ENCODE measurements around the gene TENT5D. TPM values are rescaled to one million over a fixed set of nuclear protein-coding genes. Genes with fewer than 3 reads are reported as not detected.

The TENT5D gene
- total RNA-seq, 1 donor from 2014 or later: not detected

DNA sequence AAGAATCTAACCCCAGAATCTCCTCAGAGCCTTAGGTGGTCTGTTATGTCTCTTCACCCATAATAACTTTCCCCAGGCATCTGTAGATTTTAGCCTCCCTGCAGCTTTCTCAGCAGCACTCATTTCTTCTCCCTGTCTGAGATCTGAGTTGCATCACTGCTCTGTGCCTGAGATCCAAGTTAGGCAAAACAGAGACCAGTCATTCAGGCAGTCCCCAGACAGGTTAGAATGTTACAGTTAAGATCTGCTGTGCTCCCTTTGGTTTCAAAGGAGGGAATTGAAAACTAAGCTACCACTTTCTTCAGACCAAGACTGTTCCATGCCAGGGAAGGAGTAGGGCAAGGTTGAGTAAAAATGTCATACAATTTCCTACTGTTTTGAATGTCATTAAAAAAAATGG is 65.3 kb downstream of the TENT5D start:
- Mint-ChIP-seq H3K4me1 (no peaks in the 10 kb centered on the region), H3K27ac (no peak overlapping the region), H3K27me3 (ENCODE audit: low read depth) (no peaks in the 10 kb centered on the region), H3K36me3 (no peaks in the 10 kb centered on the region), H3K4me3 (no peak overlapping the region), H3K9me3 (peaks cover 64% of the 10 kb centered on the region)
- no peak for DNase-seq (ENCODE audit: low spot score in 2 of 2, unreplicated experiment in 2 of 2)
- TF ChIP-seq, protein P1, sequence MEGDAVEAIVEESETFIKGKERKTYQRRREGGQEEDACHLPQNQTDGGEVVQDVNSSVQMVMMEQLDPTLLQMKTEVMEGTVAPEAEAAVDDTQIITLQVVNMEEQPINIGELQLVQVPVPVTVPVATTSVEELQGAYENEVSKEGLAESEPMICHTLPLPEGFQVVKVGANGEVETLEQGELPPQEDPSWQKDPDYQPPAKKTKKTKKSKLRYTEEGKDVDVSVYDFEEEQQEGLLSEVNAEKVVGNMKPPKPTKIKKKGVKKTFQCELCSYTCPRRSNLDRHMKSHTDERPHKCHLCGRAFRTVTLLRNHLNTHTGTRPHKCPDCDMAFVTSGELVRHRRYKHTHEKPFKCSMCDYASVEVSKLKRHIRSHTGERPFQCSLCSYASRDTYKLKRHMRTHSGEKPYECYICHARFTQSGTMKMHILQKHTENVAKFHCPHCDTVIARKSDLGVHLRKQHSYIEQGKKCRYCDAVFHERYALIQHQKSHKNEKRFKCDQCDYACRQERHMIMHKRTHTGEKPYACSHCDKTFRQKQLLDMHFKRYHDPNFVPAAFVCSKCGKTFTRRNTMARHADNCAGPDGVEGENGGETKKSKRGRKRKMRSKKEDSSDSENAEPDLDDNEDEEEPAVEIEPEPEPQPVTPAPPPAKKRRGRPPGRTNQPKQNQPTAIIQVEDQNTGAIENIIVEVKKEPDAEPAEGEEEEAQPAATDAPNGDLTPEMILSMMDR (IDR thresholded peaks at IDR 0.05; ENCODE audit: unreplicated experiment): no peak

DNA sequence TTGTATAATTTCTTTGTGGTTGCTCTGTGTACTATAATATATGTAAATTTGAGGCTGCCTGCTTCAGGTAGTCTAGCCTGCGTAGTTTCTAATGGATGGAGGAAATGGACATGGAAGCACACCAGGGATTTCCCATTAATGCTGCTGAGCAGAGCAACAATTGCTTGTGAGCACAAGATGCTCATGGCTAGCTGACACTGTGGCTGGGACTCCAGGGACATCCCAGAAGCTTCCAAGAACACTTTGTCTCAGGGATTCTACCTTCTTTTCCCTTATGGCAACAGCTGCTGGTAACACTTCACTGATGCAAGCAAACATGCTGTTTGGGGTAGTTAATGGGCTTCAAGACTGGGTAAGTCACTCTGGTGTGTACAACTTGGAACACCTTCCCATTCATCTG is 66.1 kb downstream of the TENT5D start:
- H3K4me1 Mint-ChIP-seq: no peaks in the 10 kb centered on the region
- TF ChIP-seq, protein P1 (IDR thresholded peaks at IDR 0.05; ENCODE audit: unreplicated experiment): no peak
- H3K27ac Mint-ChIP-seq: no peak overlapping the region
- peaks cover 62% of the 10 kb centered on the region for H3K9me3 Mint-ChIP-seq
- no peaks in the 10 kb centered on the region for H3K36me3 Mint-ChIP-seq
- no peaks in the 10 kb centered on the region for H3K27me3 Mint-ChIP-seq (ENCODE audit: low read depth)
- H3K4me3 Mint-ChIP-seq: no peak overlapping the region
- no peak for DNase-seq (ENCODE audit: low spot score in 2 of 2, unreplicated experiment in 2 of 2)

DNA sequence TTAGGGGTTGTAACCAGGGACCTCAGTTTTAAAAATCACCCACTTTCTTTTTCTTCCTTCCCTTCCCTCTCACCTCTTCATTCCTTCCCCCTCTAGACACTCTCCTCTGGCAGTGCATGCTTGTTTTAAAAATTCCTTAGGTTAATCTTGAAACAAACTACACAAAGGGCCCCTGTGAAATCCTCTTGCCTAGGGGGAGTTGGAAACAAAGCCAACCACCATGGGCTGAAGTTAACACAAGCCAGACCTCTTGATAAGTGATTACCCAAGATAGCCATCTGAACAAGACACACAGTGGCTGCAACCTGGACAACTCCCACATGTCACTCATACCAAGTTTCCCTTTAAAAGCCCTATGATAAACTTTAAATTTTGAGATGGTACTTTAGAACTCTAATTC is 68.9 kb downstream of the TENT5D start:
- TF ChIP-seq, protein P1 (IDR thresholded peaks at IDR 0.05; ENCODE audit: unreplicated experiment): no peak
- Mint-ChIP-seq H3K27me3 (ENCODE audit: low read depth) (no peaks in the 10 kb centered on the region), H3K4me1 (no peaks in the 10 kb centered on the region), H3K4me3 (no peak overlapping the region), H3K9me3 (peaks cover 58% of the 10 kb centered on the region), H3K36me3 (no peaks in the 10 kb centered on the region), H3K27ac (no peak overlapping the region)
- no peak for DNase-seq (ENCODE audit: low spot score in 2 of 2, unreplicated experiment in 2 of 2)

All from mesothelial cell of epicardium (in vitro differentiated cells).